ENCODE measurements around the gene RGS17. TPM values are rescaled to one million over a fixed set of nuclear protein-coding genes. Genes with fewer than 3 reads are reported as not detected.

Gene RGS17, protein sequence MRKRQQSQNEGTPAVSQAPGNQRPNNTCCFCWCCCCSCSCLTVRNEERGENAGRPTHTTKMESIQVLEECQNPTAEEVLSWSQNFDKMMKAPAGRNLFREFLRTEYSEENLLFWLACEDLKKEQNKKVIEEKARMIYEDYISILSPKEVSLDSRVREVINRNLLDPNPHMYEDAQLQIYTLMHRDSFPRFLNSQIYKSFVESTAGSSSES
- 0.26 TPM for total RNA-seq
- long read RNA-seq, partial matches to known transcripts, result 0 of 1 reads
- long read RNA-seq, other reads (novel, unspliced or antisense), result 1 of 1 reads

DNA sequence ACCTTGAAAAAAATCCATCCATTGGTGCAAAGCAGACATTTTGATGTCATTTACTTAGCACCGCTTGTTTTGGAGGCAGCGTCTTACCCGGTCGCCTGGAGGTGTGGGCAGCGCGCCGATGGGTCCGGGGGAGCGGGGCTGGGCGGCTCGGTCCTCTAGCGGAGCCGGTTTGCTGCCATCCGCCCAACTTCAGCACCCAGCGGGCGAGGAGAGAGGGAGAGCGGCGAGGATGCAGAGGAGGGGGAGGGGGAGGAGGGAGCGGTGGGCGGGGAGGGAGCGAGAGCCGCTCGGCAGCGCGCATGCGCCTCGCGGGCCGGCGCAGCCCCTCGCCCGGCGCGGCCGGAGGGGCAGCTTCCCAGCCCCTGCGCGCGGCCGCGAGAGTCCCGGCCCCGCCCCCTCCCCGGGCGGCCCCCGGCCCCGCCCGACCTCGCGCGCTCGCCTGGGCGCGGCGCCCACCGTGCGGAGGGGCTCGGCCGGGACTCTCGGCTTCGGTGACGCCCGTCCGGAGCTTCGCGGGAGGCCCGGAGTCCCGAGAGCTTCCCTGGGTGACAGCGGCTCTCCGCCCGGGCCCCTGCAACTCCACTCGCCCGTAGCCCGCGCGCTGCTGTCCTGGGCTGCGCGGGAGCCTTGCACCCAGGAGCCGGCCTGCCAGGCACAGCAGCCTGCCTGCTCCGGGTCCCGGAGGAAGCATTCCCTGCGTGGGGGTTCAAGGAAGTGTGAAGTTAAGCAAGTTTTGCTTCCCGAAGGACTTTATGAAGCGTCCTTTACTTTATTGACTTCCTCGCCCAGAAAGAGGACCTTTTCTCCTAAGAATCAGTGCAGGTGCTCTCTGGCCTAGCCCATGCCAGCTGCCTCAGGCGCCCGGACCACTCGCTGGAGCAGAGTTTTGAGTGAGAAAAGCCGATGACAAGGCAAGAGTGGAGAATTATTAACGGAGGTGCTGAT lies at the start of gene RGS17:
Gene RGS17, minus strand, starts transcription at position 246 of the 945 bp plus-strand sequence. CDS start 87,264 bp downstream, outside the sequence.
- intact Hi-C loops (cut with DNase I), result no loop called here
- ATAC-seq, result peak; percentile 73
- Histone ChIP-seq H3K4me1 (peaks cover 16% of the 10 kb centered on the region), H3K36me3 (no peaks in the 10 kb centered on the region), H3K4me3 (peak within 1 kb of the TSS; percentile 56), H3K27ac (no peak within 1 kb of the TSS), H3K27me3 (peaks cover 39% of the 10 kb centered on the region), H3K9me3 (no peaks in the 10 kb centered on the region)
- peak; percentile 74 for DNase-seq
- TF ChIP-seq, protein P1, sequence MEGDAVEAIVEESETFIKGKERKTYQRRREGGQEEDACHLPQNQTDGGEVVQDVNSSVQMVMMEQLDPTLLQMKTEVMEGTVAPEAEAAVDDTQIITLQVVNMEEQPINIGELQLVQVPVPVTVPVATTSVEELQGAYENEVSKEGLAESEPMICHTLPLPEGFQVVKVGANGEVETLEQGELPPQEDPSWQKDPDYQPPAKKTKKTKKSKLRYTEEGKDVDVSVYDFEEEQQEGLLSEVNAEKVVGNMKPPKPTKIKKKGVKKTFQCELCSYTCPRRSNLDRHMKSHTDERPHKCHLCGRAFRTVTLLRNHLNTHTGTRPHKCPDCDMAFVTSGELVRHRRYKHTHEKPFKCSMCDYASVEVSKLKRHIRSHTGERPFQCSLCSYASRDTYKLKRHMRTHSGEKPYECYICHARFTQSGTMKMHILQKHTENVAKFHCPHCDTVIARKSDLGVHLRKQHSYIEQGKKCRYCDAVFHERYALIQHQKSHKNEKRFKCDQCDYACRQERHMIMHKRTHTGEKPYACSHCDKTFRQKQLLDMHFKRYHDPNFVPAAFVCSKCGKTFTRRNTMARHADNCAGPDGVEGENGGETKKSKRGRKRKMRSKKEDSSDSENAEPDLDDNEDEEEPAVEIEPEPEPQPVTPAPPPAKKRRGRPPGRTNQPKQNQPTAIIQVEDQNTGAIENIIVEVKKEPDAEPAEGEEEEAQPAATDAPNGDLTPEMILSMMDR (IDR thresholded peaks at IDR 0.05), result no peak

DNA sequence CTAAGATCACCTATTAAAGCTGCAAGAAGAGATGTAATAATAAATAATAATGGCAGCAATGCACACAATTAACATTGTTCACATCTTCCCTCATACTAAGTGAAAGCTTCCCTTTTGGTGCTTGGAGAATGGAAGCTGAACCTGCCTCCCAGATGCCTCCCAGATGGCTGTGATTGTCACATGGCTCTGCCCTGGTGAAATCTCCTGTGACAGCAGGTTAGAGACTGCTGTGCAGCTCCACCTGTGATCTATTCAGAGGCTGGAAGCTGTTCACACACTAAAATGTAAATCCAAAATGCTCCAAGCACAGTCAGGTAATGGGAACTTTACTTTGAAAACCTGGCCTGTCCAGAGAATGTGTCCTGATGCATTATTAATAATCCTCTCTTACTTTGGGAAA lies 41.7 kb upstream of the RGS17 start:
- TF ChIP-seq, protein P1 (IDR thresholded peaks at IDR 0.05), result no peak

DNA sequence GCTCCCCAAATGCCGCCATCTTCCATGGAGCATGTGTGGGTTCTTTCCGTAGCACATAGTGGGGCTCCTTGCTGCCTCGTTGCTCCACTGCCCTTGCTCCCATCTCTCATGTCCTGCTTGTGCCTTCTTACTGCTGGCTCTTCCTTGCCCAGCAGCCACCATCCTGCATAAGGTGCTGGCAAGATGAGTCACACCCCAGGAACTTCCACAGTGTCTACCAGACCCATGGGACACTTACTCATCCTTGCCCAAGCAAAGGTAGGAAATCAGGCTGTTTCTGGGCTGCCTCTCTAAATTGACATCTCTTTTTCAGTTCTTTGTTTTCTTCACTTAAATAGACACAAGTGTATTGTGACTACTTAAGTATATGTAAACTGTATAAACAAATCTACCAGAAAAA lies 39.4 kb upstream of the RGS17 start:
- H3K27me3 ChIP-seq, result no peaks in the 10 kb centered on the region
- H3K27ac ChIP-seq, result no peak overlapping the region
- TF ChIP-seq, protein P1 (IDR thresholded peaks at IDR 0.05), result no peak
- ATAC-seq (no peak), DNase-seq (no peak)
- intact Hi-C loops (cut with DNase I), result no loop called here
- no peaks in the 10 kb centered on the region for H3K9me3 ChIP-seq
- no peak overlapping the region for H3K4me3 ChIP-seq
- no peaks in the 10 kb centered on the region for H3K4me1 ChIP-seq
- H3K36me3 ChIP-seq, result no peaks in the 10 kb centered on the region

More for the DNA sequence above, 41.7 kb upstream of the RGS17 start:
- H3K27me3 ChIP-seq, result no peaks in the 10 kb centered on the region
- H3K27ac ChIP-seq, result no peak overlapping the region
- ATAC-seq, result no peak
- intact Hi-C loops (cut with DNase I), result no loop called here
- no peaks in the 10 kb centered on the region for H3K36me3 ChIP-seq
- H3K4me1 ChIP-seq, result no peaks in the 10 kb centered on the region
- DNase-seq, result no peak
- H3K9me3 ChIP-seq, result no peaks in the 10 kb centered on the region
- no peak overlapping the region for H3K4me3 ChIP-seq

DNA sequence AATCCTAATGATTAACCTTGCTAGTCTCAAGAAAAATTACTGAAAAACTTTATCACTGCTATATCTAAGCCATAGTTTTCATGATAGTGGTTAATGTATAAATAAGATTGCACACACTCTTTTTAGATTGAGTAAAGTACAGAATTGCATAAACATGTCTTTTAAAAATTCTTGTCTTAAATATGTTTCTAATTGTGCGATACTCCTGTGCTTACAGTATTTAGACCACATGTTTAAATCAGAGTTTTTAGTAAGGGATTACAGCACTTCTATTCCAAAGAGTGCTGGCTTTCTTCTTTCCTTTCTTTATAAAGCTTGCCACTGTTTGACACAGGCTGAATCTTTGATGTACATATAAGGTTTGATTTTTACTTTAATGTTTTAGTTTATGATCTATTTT lies 36.8 kb upstream of the RGS17 start:
- no peaks in the 10 kb centered on the region for H3K9me3 ChIP-seq
- no peaks in the 10 kb centered on the region for H3K27me3 ChIP-seq
- H3K36me3 ChIP-seq, result no peaks in the 10 kb centered on the region
- TF ChIP-seq, protein P1 (IDR thresholded peaks at IDR 0.05), result no peak
- intact Hi-C loops (cut with DNase I), result no loop called here
- ATAC-seq (no peak), DNase-seq (no peak)
- H3K4me1 ChIP-seq, result no peaks in the 10 kb centered on the region
- no peak overlapping the region for H3K27ac ChIP-seq
- no peak overlapping the region for H3K4me3 ChIP-seq

DNA sequence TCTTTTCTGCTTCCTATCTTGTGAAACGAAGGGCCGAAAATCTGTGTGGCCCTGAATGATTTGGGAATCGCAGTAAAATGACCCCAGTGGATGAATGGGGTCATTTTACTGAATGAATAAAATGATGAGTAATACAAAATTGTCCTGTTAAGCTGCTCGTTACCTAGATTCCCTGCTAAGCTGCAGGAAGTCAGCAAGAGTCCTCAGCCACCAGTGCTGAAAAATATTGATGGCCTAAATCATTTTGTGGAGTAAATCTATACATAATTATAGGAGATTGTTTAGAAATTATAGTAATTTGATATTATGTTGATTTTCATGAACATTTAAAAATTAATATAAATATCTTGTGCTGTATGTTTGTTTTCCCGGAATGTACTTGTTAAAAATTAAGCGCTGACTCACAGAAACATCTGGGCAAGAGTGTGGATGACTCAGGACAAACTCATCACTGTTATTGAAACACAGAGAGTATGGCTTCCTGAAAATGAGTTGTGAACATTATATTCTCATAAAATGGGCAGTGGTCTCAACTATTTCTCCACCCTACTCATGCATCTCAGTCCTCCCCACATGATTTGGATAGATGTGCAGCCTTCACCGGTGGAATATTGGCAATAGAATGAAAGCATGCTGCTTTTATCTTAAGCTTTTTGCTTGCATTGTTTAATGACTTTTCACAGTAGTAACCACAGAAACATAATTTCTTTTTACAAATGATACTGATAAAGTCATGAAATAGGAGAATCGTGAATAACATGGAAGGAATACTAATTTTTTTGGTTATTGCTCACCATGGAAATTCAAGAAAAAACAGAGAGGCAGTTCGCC lies 36.2 kb upstream of the RGS17 start:
- H3K36me3 ChIP-seq, result no peaks in the 10 kb centered on the region
- intact Hi-C loops (cut with DNase I), result no loop called here
- TF ChIP-seq, protein P1 (IDR thresholded peaks at IDR 0.05), result no peak
- DNase-seq (no peak), ATAC-seq (no peak)
- H3K27me3 ChIP-seq, result no peaks in the 10 kb centered on the region
- no peaks in the 10 kb centered on the region for H3K9me3 ChIP-seq
- no peak overlapping the region for H3K4me3 ChIP-seq
- H3K4me1 ChIP-seq, result no peaks in the 10 kb centered on the region
- H3K27ac ChIP-seq, result no peak overlapping the region
